Aorta (tissue), 5 donors: Measurements from ENCODE around the gene LHCGR. TPM values are rescaled to one million over a fixed set of nuclear protein-coding genes. Genes with fewer than 3 reads are reported as not detected.

ENCODE experiments used
- ATAC-seq: fragments of 200-7000 bp; cut with Tn5 transposase; one replicate; pipeline ENCODE4 v1.9.1; 2022; ENCODE audit warnings: moderate library complexity; ENCODE audit not compliant: low FRiP score
- DNase-seq, 2 donors: peaks; one replicate each; pipeline ENCODE4 v3.0.0-alpha.2; 2020
- H3K27ac ChIP-seq, 2 donors: one replicate each; pipeline ENCODE4 v1.5.1; 2013; ENCODE audit warnings: low read length in 2 of 2, mild to moderate bottlenecking in 2 of 2, moderate library complexity in 2 of 2, control low read depth in 1 of 2, inconsistent platforms in 1 of 2, low read depth in 1 of 2
- H3K27me3 ChIP-seq, 2 donors: one replicate each; pipeline ENCODE4 v1.6.1; 2013; ENCODE audit warnings: control low read depth in 1 of 2, low read length in 1 of 2, mild to moderate bottlenecking in 1 of 2, moderate library complexity in 1 of 2; ENCODE audit not compliant: insufficient read depth in 2 of 2, control insufficient read depth in 1 of 2
- H3K36me3 ChIP-seq, 2 donors: one replicate each; pipeline ENCODE4 v1.6.1; 2013; ENCODE audit warnings: control low read depth in 1 of 2, low read length in 1 of 2, mild to moderate bottlenecking in 1 of 2; ENCODE audit not compliant: insufficient read depth in 2 of 2, control insufficient read depth in 1 of 2
- H3K4me1 ChIP-seq, 2 donors: one replicate each; pipeline ENCODE4 v1.6.1; 2013; ENCODE audit warnings: low read length in 2 of 2, control low read depth in 1 of 2, mild to moderate bottlenecking in 1 of 2, moderate library complexity in 1 of 2; ENCODE audit not compliant: insufficient read depth in 2 of 2, control insufficient read depth in 1 of 2
- H3K4me3 ChIP-seq, 2 donors: one replicate each; pipeline ENCODE4 v1.5.1; 2013; ENCODE audit warnings: low read length in 2 of 2, control low read depth in 1 of 2, mild to moderate bottlenecking in 1 of 2
- H3K9me3 ChIP-seq: one replicate; pipeline ENCODE4 v1.6.1; 2013; ENCODE audit warnings: mild to moderate bottlenecking, low read length; ENCODE audit not compliant: control insufficient read depth
- WGBS, 2 donors: extraction: QIAGEN DNeasy Blood & Tissue Kit; methylation state at CpG; one replicate each; pipeline ENCODE4 v1.1.7; 2013; 5-methylcytosine and 5-hydroxymethylcytosine counted together
- intact Hi-C, 2 donors: fragments of 100-400 bp; cut with DNase I; formaldehyde crosslinking; loops; one replicate each; pipeline versions ENCODE4 v1.14.2 to v1.15.0; 2022
- polyA plus RNA-seq, 2 donors: library from polyadenylated mRNA; stranded (reverse); fragments of 200-250 nt; gene quantifications; one replicate each; pipeline ENCODE4 v1.2.3, GENCODE V29; 2013
- total RNA-seq, 2 donors: library from RNA; stranded (reverse); fragmentation: NEBNext Ultra II Directional; extraction: Animal tissue kit (Norgen Biotek cat#: 25700); gene quantifications; one replicate each; pipeline ENCODE4 v1.2.1, GENCODE V29; 2021
- donor health status: healthy with polysubstance abuse.
- donor health status: Bipolar disorder and iron deficiency.
- donor health status: DM: no; HTN: no; CAD: no.
- donor health status: DM: no; HTN: no; CAD: no.
- donor health status: DM: yes; HTN: yes; CAD: no.

Gene LHCGR
- total and polyA plus RNA-seq, 4 donors, result 0.42 TPM; not detected in 3

- DNase-seq, result no peak
- Histone ChIP-seq H3K4me1 (no peaks in the 10 kb centered on the region), H3K27ac (no peak overlapping the region), H3K36me3 (no peaks in the 10 kb centered on the region), H3K27me3 (no peaks in the 10 kb centered on the region), H3K9me3 (no peaks in the 10 kb centered on the region), H3K4me3 (no peak overlapping the region)
- WGBS, 2 donors, result 21 to 22% methylated on average over 3 of the region's 3 CpGs
- no peak for ATAC-seq
- intact Hi-C loops, result loop anchor here in 1 of 2 donors (5.0 kb wide), 1 partner anchor 117 kb away; no protein-coding TSS in a partner anchor
These were observed 35.9 kb downstream of the LHCGR start for GRCh38 chr2:48719480-48720177.

GRCh38 chr2:48717846-48718245, 37.7 kb downstream of the LHCGR start:
- Histone ChIP-seq H3K4me3 (no peak overlapping the region), H3K27ac (no peak overlapping the region), H3K4me1 (no peaks in the 10 kb centered on the region), H3K36me3 (no peaks in the 10 kb centered on the region), H3K9me3 (no peaks in the 10 kb centered on the region), H3K27me3 (no peaks in the 10 kb centered on the region)
- intact Hi-C loops, result no loop called here
- ATAC-seq (no peak), DNase-seq (no peak)
- WGBS, 2 donors, result 76 to 86% methylated on average over 3 of the region's 3 CpGs

- no peak for ATAC-seq
- WGBS, 2 donors, result 42 to 77% methylated on average over 1 of the region's 1 CpG
- H3K27me3 ChIP-seq, result no peaks in the 10 kb centered on the region
- H3K9me3 ChIP-seq, result no peaks in the 10 kb centered on the region
- intact Hi-C loops, result no loop called here
- H3K27ac ChIP-seq, result no peak overlapping the region
- no peak overlapping the region for H3K4me3 ChIP-seq
- no peak for DNase-seq
- H3K4me1 ChIP-seq, result no peaks in the 10 kb centered on the region
- H3K36me3 ChIP-seq, result no peaks in the 10 kb centered on the region
These were observed 39.6 kb downstream of the LHCGR start for GRCh38 chr2:48715956-48716355.

- peak in 1 of 2 donors; percentile 57 for DNase-seq
- intact Hi-C loops, result no loop called here
These were observed 40.3 kb downstream of the LHCGR start for GRCh38 chr2:48715042-48715899.

GRCh38 chr2:48714245-48714644, 41.3 kb downstream of the LHCGR start:
- Histone ChIP-seq H3K27ac (no peak overlapping the region), H3K27me3 (no peaks in the 10 kb centered on the region), H3K9me3 (no peaks in the 10 kb centered on the region), H3K4me3 (no peak overlapping the region), H3K4me1 (no peaks in the 10 kb centered on the region), H3K36me3 (no peaks in the 10 kb centered on the region)
- DNase-seq (no peak), ATAC-seq (no peak)
- WGBS, 2 donors, result 25 to 41% methylated on average over 2 of the region's 2 CpGs
- intact Hi-C loops, result no loop called here

More at GRCh38 chr2:48715042-48715899, 40.3 kb downstream of the LHCGR start:
- ATAC-seq, result no peak
- WGBS, 2 donors, result 74 to 81% methylated on average over 7 of the region's 7 CpGs
- Histone ChIP-seq H3K4me1 (no peaks in the 10 kb centered on the region), H3K4me3 (no peak overlapping the region), H3K27me3 (no peaks in the 10 kb centered on the region), H3K9me3 (no peaks in the 10 kb centered on the region), H3K27ac (no peak overlapping the region), H3K36me3 (no peaks in the 10 kb centered on the region)

- intact Hi-C loops, result no loop called here
- no peak for ATAC-seq
- H3K36me3 ChIP-seq, result no peaks in the 10 kb centered on the region
- DNase-seq, result no peak
- H3K9me3 ChIP-seq, result no peaks in the 10 kb centered on the region
- no peaks in the 10 kb centered on the region for H3K4me1 ChIP-seq
- WGBS, 2 donors, result 28 to 53% methylated on average over 1 of the region's 1 CpG
- H3K27ac ChIP-seq, result no peak overlapping the region
- H3K27me3 ChIP-seq, result no peaks in the 10 kb centered on the region
- H3K4me3 ChIP-seq, result no peak overlapping the region
These were observed 41.9 kb downstream of the LHCGR start for GRCh38 chr2:48713647-48714046.

GRCh38 chr2:48712151-48712550, 43.4 kb downstream of the LHCGR start:
- H3K27ac ChIP-seq, result no peak overlapping the region
- H3K27me3 ChIP-seq, result peaks cover 0 to under 1% of the 10 kb centered on the region in 2 donors
- no peak overlapping the region for H3K4me3 ChIP-seq
- intact Hi-C loops, result no loop called here
- peaks cover 1% of the 10 kb centered on the region for H3K9me3 ChIP-seq
- H3K4me1 ChIP-seq, result no peaks in the 10 kb centered on the region
- ATAC-seq (no peak), DNase-seq (no peak)
- WGBS, 2 donors, result 85 to 92% methylated on average over 2 of the region's 2 CpGs
- H3K36me3 ChIP-seq, result no peaks in the 10 kb centered on the region

- Histone ChIP-seq H3K4me1 (no peaks in the 10 kb centered on the region), H3K27ac (no peak overlapping the region), H3K36me3 (no peaks in the 10 kb centered on the region), H3K9me3 (peaks cover 1% of the 10 kb centered on the region), H3K4me3 (no peak overlapping the region), H3K27me3 (peaks cover 0 to 1% of the 10 kb centered on the region in 2 donors)
- WGBS, 2 donors, result 55 to 63% methylated on average over 4 of the region's 4 CpGs
- DNase-seq (no peak), ATAC-seq (no peak)
- intact Hi-C loops, result no loop called here
These were observed 44.2 kb downstream of the LHCGR start for GRCh38 chr2:48711343-48711742.
